H54 (cell line): ENCODE results near the gene PI4KB.

Experiments used
- DNase-seq: peaks from one replicate; pipeline ENCODE4 v3.0.0; 2011; ENCODE audit warnings: low spot score, mixed read lengths; ENCODE audit not compliant: insufficient read length
- FAIRE-seq: peaks from 3 replicates; lab custom pipeline; 2011; peaks lifted over from hg19 to GRCh38; lab: Jason Lieb, UNC
- POLR2A ChIP-seq: IDR thresholded peaks from 2 replicates; pipeline ENCODE4 v1.6.1; 2011; ENCODE audit warnings: low read depth, mild to moderate bottlenecking, low read length

The PI4KB gene

DNA sequence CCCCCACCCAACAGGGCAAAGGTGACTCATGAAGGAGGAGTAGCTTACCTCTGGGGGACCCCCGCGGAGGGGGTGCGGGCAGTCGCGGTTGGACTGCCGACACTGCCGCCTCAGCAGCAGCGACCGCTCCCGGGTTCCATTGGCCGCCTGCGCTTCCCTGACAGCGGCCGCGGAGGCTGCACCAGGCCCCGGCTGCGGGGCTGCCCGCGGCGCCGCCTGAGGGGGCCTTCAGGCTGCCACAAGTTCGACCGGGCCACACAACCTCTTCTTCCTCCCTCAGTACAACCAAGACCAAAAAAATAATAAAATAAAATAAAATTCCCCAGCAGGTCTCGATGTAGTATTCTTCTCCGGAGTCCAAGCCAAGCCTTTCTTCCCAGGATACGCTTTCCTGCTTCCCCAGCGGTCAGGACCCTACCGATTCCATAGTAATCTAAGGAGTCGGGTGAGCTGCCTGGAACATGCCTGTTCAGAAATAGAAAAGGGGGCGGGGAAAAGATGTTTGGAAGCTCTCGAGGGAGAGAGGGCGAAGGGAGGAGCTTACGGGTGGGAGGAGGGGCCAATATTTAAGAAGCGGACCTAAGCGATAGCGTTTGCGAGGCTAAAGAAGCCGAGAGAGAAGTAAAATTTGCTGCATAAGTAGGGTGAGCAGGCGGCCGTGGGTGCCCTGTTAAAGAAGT is at the start of gene PI4KB:
Gene PI4KB (minus strand): TSS at position 194 of the 680 bp plus-strand sequence. CDS start 10,935 bp downstream, outside the sequence.
- no peak for FAIRE-seq

DNA sequence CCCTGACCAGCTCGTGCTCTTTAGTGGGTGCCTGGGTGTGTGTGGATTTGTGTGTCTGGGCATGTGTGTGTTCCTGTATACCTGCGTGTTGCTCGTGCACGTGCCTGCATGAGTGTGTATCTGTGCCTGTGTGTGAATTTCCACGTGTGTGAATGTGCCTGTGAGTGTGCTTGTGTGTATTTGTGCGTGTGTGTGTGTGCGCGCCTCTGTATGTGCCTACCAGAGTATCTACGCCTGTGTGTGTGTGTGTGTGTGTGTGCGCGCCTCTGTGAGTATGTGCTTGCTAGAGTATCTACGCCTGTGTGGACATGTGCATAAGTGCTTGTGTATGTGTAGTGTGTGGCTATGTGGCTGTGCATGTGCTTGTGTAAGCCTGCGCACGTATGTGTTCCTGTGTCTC is 46.0 kb upstream of the PI4KB start:
- FAIRE-seq = no peak
- no peak for TF ChIP-seq POLR2A
- no peak for DNase-seq

More for the DNA sequence above, at the start of gene PI4KB:
- DNase-seq = peak; percentile 96
- peak; percentile 92 for TF ChIP-seq POLR2A

DNA sequence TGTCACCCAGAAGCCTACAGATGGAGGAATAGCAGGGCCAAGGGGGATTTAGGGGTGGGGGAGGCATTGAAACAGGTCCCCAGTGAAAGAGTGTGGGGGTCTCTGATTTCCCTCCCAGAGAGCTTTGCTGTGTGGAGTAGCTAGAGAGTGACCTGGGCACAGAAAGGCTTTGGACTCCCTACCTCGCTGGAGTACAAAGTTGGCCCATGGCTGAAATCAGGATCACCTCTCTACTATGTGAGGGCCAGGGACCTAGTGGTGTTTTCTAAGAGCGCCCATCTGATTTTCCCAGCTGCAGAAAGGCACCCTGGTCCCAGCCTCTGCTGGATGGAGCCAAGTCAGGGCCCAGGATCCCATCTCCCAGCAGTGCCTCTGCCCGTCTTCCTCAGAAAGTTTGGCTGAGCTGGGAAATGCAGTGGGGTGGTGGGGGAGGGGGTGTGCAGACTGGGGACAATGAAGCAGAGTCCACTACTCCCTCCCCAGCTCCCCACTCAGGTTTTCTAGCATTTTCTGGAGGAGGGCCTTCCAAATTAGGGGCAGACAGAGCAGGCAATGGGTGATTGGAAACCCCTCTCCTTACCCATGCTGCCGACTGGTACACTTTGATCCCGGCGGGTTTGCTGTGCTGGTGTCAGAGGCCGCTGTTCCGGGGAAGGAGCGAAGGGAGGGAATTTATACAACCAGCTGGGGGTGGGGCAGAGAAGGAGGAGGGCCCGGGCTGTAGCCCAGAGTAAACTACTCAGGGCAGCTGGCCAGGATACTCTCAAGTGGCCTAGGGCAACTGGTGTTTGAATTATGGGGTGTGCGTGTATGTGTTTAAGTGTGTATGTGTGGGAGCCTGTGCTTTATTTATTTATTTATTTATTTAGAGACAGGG is 45.1 kb upstream of the PI4KB start, which contains the start of gene SELENBP1:
Gene SELENBP1 (minus strand): TSS at position 648 of the 877 bp plus-strand sequence. CDS start 64 bp downstream, at position 584.
- FAIRE-seq (no peak), DNase-seq (peak; percentile 44)
- peak; percentile 72 for TF ChIP-seq POLR2A

DNA sequence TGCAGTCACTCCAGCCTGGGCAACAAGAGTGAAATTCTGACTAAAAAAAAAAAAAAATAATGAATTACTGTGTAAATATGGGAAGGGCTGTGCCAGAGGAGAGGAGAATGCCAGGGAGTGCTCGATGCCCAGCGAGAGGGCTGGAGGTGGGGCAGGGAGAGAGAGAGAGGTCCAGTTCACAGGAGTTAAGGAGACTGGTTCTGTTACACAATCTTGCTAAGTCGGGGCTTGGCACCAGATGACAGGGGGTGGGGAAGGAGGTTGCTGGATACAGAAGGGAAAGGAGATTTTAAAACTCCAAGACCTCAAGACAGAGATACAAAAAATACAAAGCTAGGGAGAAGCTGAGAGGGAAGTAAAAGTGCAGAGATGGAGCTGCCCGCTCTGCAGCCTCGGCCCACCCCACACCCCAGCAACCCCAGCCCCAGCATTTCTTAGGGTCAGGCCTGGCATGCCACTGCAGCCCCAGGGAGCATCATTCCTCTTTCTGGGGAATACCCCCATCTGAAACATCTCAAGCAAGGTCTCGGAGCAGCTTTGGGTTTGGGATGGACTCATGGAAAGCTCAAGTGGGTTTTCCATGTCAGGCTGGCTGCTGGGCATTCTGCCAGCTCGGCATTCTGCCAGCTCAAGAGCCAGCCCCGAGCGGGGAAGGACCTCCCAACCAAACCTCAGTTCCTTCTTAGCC is 44.3 kb upstream of the PI4KB start:
- DNase-seq (no peak), FAIRE-seq (no peak)
- TF ChIP-seq POLR2A = no peak

DNA sequence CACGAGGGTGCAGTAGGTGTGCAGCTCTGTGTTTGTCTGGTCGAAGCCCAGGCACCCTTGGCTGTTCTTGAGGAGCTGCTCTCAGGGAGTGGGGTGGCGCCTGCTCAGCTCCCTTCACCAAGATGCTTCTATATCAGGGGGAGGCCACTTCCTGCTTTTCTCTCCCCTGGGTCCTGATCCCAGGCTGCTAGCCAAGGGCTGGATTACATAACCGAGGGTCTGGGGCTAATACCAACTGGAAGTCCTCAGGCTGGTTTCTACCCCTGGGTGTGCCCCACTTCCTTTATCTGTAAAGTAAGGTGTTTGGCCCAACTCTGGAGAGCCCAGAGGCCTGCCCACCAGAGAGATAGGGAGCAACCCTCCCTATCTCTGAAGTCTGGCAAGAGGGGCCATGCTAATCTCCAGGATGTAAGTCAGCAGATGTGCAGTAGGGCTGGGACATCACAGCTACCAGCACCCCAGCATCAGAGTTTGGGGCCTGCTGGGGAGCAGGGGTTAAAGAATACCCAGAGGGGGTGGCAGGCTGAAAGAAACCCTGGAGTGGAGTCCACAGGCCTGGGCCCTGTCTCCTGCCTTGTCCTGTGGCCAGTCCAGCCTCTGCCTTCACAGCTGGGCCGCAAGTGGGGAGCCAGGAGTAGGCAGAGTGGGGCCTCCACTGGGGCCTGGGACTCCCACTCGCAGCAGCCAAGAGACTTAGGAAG is 43.1 kb upstream of the PI4KB start:
- TF ChIP-seq POLR2A = no peak
- no peak for FAIRE-seq
- DNase-seq = no peak

DNA sequence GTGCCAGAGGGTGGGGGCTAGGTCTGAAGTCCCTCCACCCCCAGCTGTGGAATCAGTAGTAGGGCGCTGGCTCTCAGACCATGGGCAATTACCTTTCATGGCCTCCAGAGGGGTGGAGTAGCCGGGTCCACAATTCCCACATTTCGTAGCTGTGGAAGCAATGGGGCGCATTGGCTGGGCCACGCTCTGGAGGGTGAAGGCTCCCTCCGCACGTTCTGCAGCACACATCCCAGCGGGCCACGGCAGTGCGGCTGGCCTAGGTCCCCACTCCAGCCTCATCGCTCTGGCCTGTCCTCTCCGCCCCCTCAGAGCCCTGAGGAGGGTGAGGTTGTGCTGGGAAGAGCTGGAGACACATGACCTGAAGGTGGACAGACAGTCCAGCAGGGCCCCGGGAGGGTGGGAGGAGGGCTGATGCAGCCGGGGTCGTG is 42.4 kb upstream of the PI4KB start:
- TF ChIP-seq POLR2A = no peak
- DNase-seq (no peak), FAIRE-seq (no peak)

DNA sequence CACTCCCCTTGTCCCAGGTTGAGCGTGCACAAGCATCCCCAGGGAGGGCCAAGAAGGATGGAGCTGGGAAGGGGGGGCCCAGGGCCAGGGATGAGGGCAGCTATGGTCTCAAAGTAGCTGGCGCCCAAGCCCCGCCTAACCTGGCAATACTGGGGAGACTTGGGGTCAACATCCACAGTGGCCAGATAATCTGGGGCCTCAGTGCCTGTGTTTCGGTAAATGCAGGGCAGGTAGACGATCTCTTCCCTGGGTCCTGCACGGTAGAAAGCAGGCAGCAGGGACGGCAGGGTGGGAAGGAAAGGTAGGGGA is 42.0 kb upstream of the PI4KB start:
- TF ChIP-seq POLR2A = no peak
- no peak for DNase-seq
- FAIRE-seq = no peak

DNA sequence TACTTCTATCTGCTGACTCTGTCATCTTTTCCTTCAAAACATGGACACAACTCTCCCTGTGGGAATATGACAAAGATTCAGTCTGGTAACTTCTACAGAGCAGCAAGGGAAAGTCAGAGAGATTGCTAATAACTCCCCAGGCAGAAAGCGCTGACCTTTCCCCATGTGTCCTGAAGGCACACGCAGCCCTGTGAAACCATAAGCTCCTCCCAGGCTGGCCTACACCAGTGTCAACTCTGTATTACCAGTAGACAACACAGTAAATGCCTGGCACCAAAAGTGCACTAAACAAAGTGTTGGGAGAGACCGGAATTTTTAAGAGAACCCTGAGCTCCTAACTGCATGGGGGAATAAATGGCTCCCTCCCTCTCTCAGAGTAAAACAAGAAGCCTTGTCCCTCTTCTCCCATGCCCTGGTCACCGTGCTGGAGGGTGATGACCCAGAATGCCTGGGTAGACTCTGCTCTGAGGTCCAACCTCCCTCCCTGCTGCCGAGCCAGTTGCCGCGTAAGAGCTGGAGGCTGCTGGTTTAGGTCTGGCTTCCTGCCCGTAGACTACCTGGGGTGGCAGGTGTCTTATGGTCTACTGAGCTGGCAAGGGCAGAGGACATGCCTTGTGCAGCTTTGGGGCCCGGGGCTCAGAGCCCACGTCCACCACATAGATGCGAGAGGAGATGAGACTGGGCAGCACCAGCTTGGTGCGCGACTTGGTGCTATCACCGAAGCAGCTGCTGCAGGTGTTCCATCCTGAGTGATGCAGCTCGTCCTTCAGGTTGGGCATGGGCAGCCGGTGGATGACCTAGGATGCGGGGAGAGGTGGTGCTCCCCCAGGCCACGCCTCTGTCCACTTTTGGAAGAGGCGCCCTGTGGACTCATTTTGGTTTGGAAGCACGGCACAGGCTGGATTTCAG is 41.4 kb upstream of the PI4KB start:
- no peak for DNase-seq
- FAIRE-seq = no peak
- TF ChIP-seq POLR2A = no peak

DNA sequence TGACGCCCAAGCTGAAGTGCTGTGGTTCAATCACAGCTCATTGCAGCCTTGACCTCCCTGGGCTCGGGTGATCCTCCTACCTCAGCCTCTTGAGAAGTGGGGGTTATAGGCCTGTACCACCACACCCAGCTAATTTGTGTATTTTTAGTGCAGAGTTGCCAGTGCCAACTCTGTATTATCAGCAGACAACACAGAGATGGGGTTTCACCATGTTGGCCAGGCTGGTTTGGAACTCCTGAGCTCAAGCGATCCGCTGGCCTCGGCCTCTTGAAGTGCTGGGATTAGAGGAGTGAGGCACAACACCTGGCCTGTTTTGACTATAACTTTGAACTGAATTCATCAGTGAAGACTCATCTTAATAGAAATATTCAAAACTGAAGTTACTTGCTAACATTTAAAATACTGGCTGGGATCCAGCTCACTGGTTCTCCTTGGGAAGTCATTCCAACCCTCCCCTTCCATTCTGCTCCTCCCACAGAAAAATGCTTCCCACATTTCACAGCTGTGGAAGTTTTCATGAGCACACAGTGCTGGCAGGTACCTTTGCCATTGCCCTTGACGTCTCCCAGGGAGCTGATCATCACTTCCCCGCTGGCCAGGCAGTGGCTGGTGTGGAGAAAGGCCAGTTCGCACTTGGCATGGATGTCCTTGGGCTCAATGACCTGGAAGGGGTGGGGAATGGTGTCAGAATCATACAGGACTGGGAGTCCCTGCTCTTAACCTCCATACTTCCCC is 40.6 kb upstream of the PI4KB start:
- no peak for FAIRE-seq
- TF ChIP-seq POLR2A = no peak
- DNase-seq = no peak

DNA sequence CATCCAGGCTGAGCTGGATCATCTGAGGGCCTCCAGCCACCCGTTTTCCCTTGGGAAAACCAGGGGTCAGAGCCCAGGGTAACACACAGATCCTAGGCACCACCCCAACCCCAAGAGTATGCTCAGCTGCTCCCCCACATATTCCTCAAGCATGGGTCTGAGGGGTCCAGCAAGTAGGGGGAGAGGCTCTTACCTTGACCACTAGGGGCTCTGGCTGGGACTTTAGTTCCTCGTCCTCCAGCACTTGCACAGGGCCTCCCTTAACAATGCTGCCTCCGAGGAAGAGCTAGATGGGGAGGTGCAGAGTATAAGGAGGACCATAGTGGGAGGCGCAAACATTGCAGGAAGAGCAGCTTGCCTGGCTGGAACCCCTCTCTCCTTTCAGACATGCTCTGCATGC is 37.8 kb upstream of the PI4KB start:
- FAIRE-seq = no peak
- 0 out of 2 replicates have a peak, but pooled peaks have one; percentile 8 for TF ChIP-seq POLR2A
- DNase-seq = no peak

DNA sequence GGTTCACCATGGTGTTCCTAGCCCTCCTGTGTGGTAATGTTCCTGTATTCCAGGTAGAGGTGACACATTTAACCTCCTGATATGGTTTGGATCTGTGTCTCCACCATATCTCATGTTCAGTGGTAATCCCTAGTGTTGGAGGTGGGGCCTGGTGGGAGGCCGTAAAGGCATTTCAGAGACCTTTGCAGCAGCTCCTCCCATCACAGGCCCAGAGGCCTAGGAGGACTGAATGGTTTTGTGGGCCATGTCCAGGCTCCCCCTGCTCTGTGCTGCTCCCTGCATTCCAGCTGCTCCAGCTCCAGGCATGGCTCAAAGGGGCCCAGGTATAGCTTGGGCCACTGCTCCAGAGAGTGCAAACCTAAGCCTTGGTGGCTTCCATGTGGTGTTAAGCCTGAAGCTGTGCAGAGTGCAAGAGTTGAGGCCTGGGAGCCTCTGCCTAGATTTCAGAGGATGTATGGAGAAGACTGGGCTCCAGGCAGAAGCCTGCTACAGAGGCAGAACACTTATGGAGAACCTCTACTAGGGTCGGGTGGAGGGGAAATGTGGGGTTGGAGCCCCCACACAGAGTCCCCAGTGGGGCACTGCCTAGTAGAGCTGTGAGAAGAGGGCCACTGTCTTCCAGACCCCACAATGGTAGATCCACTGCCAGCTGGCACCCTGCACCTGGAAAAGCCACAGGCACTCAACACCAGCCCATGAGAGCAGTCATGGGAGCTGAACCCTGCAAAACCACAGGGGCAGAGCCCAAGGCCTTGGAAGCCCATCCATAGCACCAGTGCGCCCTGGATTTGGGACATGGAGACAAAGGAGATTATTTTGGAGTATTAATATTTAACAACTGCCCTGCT is 35.3 kb upstream of the PI4KB start:
- no peak for FAIRE-seq
- no peak for TF ChIP-seq POLR2A
- DNase-seq = no peak

DNA sequence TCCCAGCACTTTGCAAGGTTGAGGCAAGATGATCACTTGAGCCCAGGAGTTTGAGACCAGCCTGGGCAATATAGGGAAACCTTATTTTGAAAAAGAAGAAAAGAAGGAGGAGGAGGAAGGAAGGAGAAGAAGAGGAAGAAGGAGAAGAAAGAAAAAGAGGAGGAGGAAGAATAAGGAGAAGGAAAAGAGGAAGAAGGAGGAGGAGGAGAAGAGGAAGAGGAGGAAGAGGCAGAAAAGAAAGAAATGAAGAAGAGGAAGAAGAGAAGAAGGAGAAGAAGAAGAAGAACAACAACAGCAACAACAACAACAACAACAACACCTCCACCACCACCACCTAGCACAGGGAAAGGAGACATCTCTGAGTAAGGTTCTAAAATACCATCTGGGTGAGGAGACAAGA is 34.7 kb upstream of the PI4KB start:
- FAIRE-seq = no peak
- DNase-seq = no peak
- TF ChIP-seq POLR2A = no peak
